GM18868 (cell line): ENCODE data around the gene RBP2.

Source experiments
- ATAC-seq: cut with Tn5 transposase; IDR thresholded peaks from one replicate; pipeline ENCODE4 v1.9.1; 2021; ENCODE audit warnings: mild to moderate bottlenecking, moderate library complexity; ENCODE audit not compliant: unreplicated experiment

RBP2 gene

GRCh38 chr3:139481116-139481515, 4.8 kb upstream of the RBP2 start:
- no peak for ATAC-seq

GRCh38 chr3:139480585-139480984, 4.3 kb upstream of the RBP2 start:
- ATAC-seq: no peak

GRCh38 chr3:139477710-139478640, 1.7 kb upstream of the RBP2 start:
- ATAC-seq: no peak

- no peak for ATAC-seq
Measured at GRCh38 chr3:139473155-139473771, 3.1 kb downstream of the RBP2 start.

- no peak for ATAC-seq
Measured at GRCh38 chr3:139472380-139473010, 3.8 kb downstream of the RBP2 start.

- ATAC-seq: no peak
Measured at GRCh38 chr3:139470199-139470598, 6.1 kb downstream of the RBP2 start.

- ATAC-seq: no peak
Measured at GRCh38 chr3:139468399-139468798, 7.9 kb downstream of the RBP2 start.

GRCh38 chr3:139466360-139466759, 10.0 kb downstream of the RBP2 start:
- ATAC-seq: no peak

GRCh38 chr3:139465636-139466035, 10.7 kb downstream of the RBP2 start:
- ATAC-seq: no peak

- ATAC-seq: no peak
Measured at GRCh38 chr3:139463466-139463865, 12.8 kb downstream of the RBP2 start.

- ATAC-seq: no peak
Measured at GRCh38 chr3:139460529-139460928, 15.8 kb downstream of the RBP2 start.

GRCh38 chr3:139460076-139460475, 16.2 kb downstream of the RBP2 start:
- no peak for ATAC-seq

GRCh38 chr3:139458348-139458747, 18.0 kb downstream of the RBP2 start:
- ATAC-seq: no peak

GRCh38 chr3:139457066-139457465, 19.2 kb downstream of the RBP2 start:
- ATAC-seq: no peak

GRCh38 chr3:139456386-139456785, 19.9 kb downstream of the RBP2 start:
- no peak for ATAC-seq

GRCh38 chr3:139455855-139456254, 20.5 kb downstream of the RBP2 start:
- ATAC-seq: peak; percentile 67

GRCh38 chr3:139455206-139455605, 21.1 kb downstream of the RBP2 start:
- no peak for ATAC-seq

- ATAC-seq: no peak
Measured at GRCh38 chr3:139454346-139454745, 22.0 kb downstream of the RBP2 start.

GRCh38 chr3:139450159-139450558, 26.2 kb downstream of the RBP2 start:
- no peak for ATAC-seq

GRCh38 chr3:139449566-139449965, 26.8 kb downstream of the RBP2 start:
- ATAC-seq: no peak

- ATAC-seq: peak; percentile 48
Measured at GRCh38 chr3:139448104-139448503, 28.2 kb downstream of the RBP2 start.

- no peak for ATAC-seq
Measured at GRCh38 chr3:139447486-139447885, 28.8 kb downstream of the RBP2 start.
